Activated CD8-positive, alpha-beta memory T cell treated with anti-CD3 and anti-CD28 coated beads, Interleukin-2, amount 10 ng/mL, durations not matched to agents 7 days and 5 days (primary cell): Measurements from ENCODE around the gene MOBP. TPM values are rescaled to one million over a fixed set of nuclear protein-coding genes. Genes with fewer than 3 reads are reported as not detected.

Experiments
- ATAC-seq: fragments of 150-1000 bp; cut with Tn5 transposase; one replicate; pipeline ENCODE4 v1.10.0; 2021; ENCODE audit warnings: moderate library complexity
- CTCF ChIA-PET: fragments of 350-600 bp; sonication (Branson Sonifier 250); formaldehyde crosslinking; loops from one replicate; lab custom pipeline; 2021; ENCODE audit warnings: antibody characterized with exemption; lab: Charles Lee
- DNase-seq: peaks from one replicate; pipeline ENCODE4 v3.0.0-alpha.2; 2020
- H3K27ac Mint-ChIP-seq: one replicate; pipeline ENCODE4 v1.8.0; 2021; ENCODE audit warnings: mild to moderate bottlenecking, mixed read lengths
- H3K27me3 Mint-ChIP-seq: one replicate; pipeline ENCODE4 v1.8.0; 2021; ENCODE audit warnings: mixed read lengths
- H3K36me3 Mint-ChIP-seq: one replicate; pipeline ENCODE4 v1.8.0; 2021; ENCODE audit warnings: mild to moderate bottlenecking, mixed read lengths
- H3K4me1 Mint-ChIP-seq: one replicate; pipeline ENCODE4 v1.8.0; 2021; ENCODE audit warnings: mixed read lengths
- H3K4me3 Mint-ChIP-seq: one replicate; pipeline ENCODE4 v1.8.0; 2021; ENCODE audit warnings: mild to moderate bottlenecking, moderate library complexity, mixed read lengths
- H3K9me3 Mint-ChIP-seq: one replicate; pipeline ENCODE4 v1.8.0; 2022; ENCODE audit warnings: low read depth, mixed read lengths
- total RNA-seq, 2 experiments: library from RNA; stranded (reverse); gene quantifications; one replicate each; pipeline ENCODE4 v1.2.3, GENCODE V29; 2021

MOBP gene
- total RNA-seq, 2 experiments from 2014 or later = not detected

DNA sequence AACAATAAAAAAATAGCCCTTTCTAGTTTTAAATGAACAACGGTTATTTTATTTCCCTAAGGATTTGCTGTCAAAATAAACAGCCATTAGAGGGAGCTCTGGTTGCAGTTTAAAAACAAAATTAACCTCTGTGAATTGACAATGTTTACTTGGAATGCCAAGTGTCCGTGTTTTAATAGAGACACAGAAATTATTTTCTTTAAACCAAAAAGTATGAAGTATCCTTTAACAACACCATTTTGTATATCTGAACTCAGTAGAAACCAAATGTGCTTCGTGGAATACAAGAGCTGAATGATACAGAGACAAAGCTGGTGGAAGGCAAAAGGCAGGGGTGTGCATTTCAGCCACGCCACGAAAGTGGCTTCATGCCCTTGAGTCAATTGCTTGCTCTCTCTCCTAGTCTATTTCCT, 74.4 kb downstream of the MOBP start:
- DNase-seq = no peak
- Mint-ChIP-seq H3K4me3 (no peak overlapping the region), H3K27ac (no peak overlapping the region), H3K27me3 (peaks cover 11% of the 10 kb centered on the region), H3K9me3 (no peaks in the 10 kb centered on the region), H3K36me3 (no peaks in the 10 kb centered on the region), H3K4me1 (peaks cover 35% of the 10 kb centered on the region)
- ATAC-seq = no peak
- CTCF ChIA-PET = interaction anchor here (1.3 kb wide), 1 partner anchor 34 kb away, joined by 3 read pairs; no protein-coding TSS in a partner anchor

DNA sequence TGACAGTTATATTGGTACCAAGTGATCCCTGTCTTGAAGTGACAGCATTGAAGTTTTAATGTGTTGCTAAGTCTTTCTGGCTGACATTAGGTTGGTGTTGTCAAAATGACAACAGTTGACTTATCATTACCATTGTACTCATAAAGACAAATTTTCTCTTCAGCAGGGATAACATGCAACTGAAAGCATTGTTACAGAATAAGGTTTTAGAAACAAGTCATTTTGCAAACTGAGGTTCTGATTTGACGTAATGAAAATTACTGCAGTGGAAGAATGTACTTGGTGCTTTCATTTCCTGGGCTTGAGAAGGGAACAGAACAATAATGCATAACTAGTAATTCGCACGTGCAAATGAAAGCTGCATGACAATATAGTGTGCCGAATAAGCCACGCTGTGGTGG, 75.1 kb downstream of the MOBP start:
- no peaks in the 10 kb centered on the region for H3K36me3 Mint-ChIP-seq
- no peak overlapping the region for H3K4me3 Mint-ChIP-seq
- ATAC-seq = peak; percentile 58
- H3K27ac Mint-ChIP-seq = no peak overlapping the region
- DNase-seq = no peak
- CTCF ChIA-PET = interaction anchor here (1.3 kb wide), 1 partner anchor 34 kb away, joined by 3 read pairs; no protein-coding TSS in a partner anchor
- peaks cover 35% of the 10 kb centered on the region for H3K4me1 Mint-ChIP-seq
- H3K9me3 Mint-ChIP-seq = no peaks in the 10 kb centered on the region
- H3K27me3 Mint-ChIP-seq = peaks cover 16% of the 10 kb centered on the region

DNA sequence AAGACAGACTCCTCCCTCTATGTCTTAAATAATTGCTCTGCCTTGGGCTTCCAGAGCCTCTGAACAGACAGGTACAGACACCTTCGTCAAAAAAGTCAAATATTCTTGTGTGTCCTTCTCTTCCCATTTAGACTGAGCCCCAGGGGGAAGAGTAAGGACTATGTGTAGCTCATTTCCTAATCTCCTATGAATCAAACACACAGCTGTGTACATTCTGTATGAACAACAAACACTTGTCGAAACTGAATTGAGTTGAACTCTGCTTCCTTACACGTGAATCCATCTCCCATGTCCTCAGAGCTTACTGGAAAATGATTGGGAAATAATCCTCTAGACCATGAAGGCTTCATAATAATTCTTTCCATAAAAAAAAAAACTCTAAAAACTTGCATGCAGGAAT, 80.8 kb downstream of the MOBP start:
- ATAC-seq (no peak), DNase-seq (no peak)
- CTCF ChIA-PET = no interaction called here

DNA sequence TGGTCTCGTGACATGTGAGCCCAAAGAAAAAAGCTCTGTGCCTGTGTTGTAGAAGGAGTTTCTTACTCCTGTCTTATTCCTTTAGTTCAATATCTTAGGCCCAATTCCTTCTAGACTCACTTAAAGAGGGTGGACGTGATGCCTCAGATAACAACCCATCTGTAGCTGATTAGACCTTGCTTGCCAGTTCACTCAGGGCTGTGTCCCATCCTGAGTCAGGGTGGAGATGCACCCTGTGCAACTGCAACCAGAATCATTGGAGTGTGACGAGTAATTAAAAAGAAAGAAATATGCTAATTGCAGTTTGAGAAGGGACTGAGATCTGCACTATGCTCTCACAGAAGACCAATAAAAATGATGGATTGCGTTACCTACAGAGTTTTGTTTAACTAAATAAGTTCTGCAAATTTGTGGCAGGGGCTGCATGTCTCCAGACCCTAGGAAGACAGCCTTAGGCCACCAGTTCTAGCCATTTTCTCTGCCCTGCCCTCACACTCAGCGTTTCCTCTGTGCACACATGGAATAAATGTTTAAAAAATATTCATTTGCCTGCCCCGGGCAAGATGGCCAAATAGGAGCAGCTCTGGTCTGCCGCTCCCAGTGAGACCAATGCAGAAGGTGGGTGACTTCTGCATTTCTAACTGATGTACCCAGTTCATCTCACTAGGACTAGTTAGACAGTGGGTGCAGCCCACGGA, 83.0 kb downstream of the MOBP start:
- no peak overlapping the region for H3K4me3 Mint-ChIP-seq
- no peaks in the 10 kb centered on the region for H3K36me3 Mint-ChIP-seq
- CTCF ChIA-PET = no interaction called here
- no peaks in the 10 kb centered on the region for H3K4me1 Mint-ChIP-seq
- ATAC-seq (no peak), DNase-seq (no peak)
- no peak overlapping the region for H3K27ac Mint-ChIP-seq
- H3K27me3 Mint-ChIP-seq = peaks cover 42% of the 10 kb centered on the region
- H3K9me3 Mint-ChIP-seq = no peaks in the 10 kb centered on the region

More for the DNA sequence above, 80.8 kb downstream of the MOBP start:
- H3K36me3 Mint-ChIP-seq = no peaks in the 10 kb centered on the region
- no peak overlapping the region for H3K27ac Mint-ChIP-seq
- H3K4me3 Mint-ChIP-seq = no peak overlapping the region
- H3K4me1 Mint-ChIP-seq = peaks cover 2% of the 10 kb centered on the region
- H3K9me3 Mint-ChIP-seq = no peaks in the 10 kb centered on the region
- H3K27me3 Mint-ChIP-seq = peaks cover 38% of the 10 kb centered on the region

Other genes starting within 250 kb of the MOBP start
- 1 to 10 TPM in 1 of 2 experiments, under 1 TPM in 1; 0.41 to 3.7 TPM for gene CX3CR1, start 187.6 kb upstream of the MOBP start, total RNA-seq
- 10 to 100 TPM in 1 of 2 experiments, 1 to 10 TPM in 1; 3.7 to 47.6 TPM for gene CCR8, start 138.0 kb upstream of the MOBP start, total RNA-seq
- gene SLC25A38, start 84.3 kb upstream of the MOBP start, total RNA-seq = 10 to 100 TPM; 36.2 to 55.9 TPM
- gene RPSA, start 61.0 kb upstream of the MOBP start, total RNA-seq = 1,000 to 10,000 TPM; 1,232 to 1,591 TPM